Karpas-422 (cell line): Measurements from ENCODE around the gene NTM. TPM values are rescaled to one million over a fixed set of nuclear protein-coding genes. Genes with fewer than 3 reads are reported as not detected.
"Not testable (repeated sequence)": the region's sequence is repeated elsewhere in the genome, so short reads cannot be mapped to it uniquely, and the experiment has no call there.

Source experiments
- DNase-seq: peaks from one replicate; pipeline ENCODE4 v3.0.0-alpha.2; 2015
- H2AFZ ChIP-seq: fragments of 200-600 bp; sonication (generic); 2 replicates; pipeline ENCODE4 v1.6.1; 2014; ENCODE audit warnings: antibody characterized with exemption, low read length, mixed read lengths
- H3K27ac ChIP-seq: fragments of 200-600 bp; sonication (generic); 2 replicates; pipeline ENCODE4 v1.5.1; 2014; ENCODE audit warnings: mild to moderate bottlenecking, low read length, moderate library complexity
- H3K27me3 ChIP-seq: fragments of 200-600 bp; sonication (generic); 2 replicates; pipeline ENCODE4 v1.6.1; 2014; ENCODE audit warnings: low read length, mixed read lengths
- H3K36me3 ChIP-seq: fragments of 200-600 bp; sonication (generic); 2 replicates; pipeline ENCODE4 v1.6.1; 2014; ENCODE audit warnings: low read length, mixed read lengths; ENCODE audit not compliant: insufficient read depth
- H3K4me1 ChIP-seq: fragments of 200-600 bp; sonication (generic); 2 replicates; pipeline ENCODE4 v1.6.1; 2014; ENCODE audit warnings: mild to moderate bottlenecking, low read length, mixed read lengths
- H3K4me2 ChIP-seq: fragments of 200-600 bp; sonication (generic); 2 replicates; pipeline ENCODE4 v1.6.1; 2014; ENCODE audit warnings: low read length, low read depth, mild to moderate bottlenecking; ENCODE audit not compliant: poor library complexity, severe bottlenecking
- H3K4me3 ChIP-seq: fragments of 200-600 bp; sonication (generic); 2 replicates; pipeline ENCODE4 v1.5.1; 2014; ENCODE audit warnings: mild to moderate bottlenecking, antibody characterized with exemption, low read length, mixed read lengths
- H3K79me2 ChIP-seq: fragments of 200-600 bp; sonication (generic); 2 replicates; pipeline ENCODE4 v1.6.1; 2014; ENCODE audit warnings: mild to moderate bottlenecking, low read length, mixed read lengths
- H3K9ac ChIP-seq: fragments of 200-600 bp; sonication (generic); 2 replicates; pipeline ENCODE4 v1.6.0; 2014; ENCODE audit warnings: low read length
- H3K9me2 ChIP-seq: fragments of 200-600 bp; sonication (generic), shearing (Covaris generic); replicated peaks from 2 replicates; pipeline ENCODE4 v1.6.0; 2014; ENCODE audit warnings: mild to moderate bottlenecking, low read length, moderate library complexity; ENCODE audit not compliant: insufficient read depth
- H3K9me3 ChIP-seq: fragments of 300-700, 200-600 bp; sonication (generic); 2 replicates; pipeline ENCODE4 v1.6.1; 2014; ENCODE audit warnings: low read length, mixed read lengths
- H4K20me1 ChIP-seq: fragments of 200-600 bp; sonication (generic); 2 replicates; pipeline ENCODE4 v1.6.1; 2014; ENCODE audit warnings: mild to moderate bottlenecking, antibody characterized with exemption, low read length, low read depth; ENCODE audit not compliant: insufficient read depth
- total RNA-seq: library from RNA; depleted of rRNA; stranded (reverse); fragments of >200 nt; shearing (Covaris generic); gene quantifications from 2 replicates; pipeline ENCODE4 v1.2.3, GENCODE V29; 2014; ENCODE audit warnings: low replicate concordance

The NTM gene
- total RNA-seq, 1 experiment from 2014 or later = not detected

- H3K9me3 ChIP-seq = no peaks in the 10 kb centered on the region
- H2AFZ ChIP-seq = no peak overlapping the region
- H3K9me2 ChIP-seq = no peaks in the 10 kb centered on the region
- H3K4me2 ChIP-seq = no peak overlapping the region
- H3K27ac ChIP-seq = no peak overlapping the region
- H3K27me3 ChIP-seq = no peaks in the 10 kb centered on the region
- no peak for DNase-seq
- H3K9ac ChIP-seq = no peak overlapping the region
- H3K36me3 ChIP-seq = no peaks in the 10 kb centered on the region
- H3K79me2 ChIP-seq = no peaks in the 10 kb centered on the region
- no peaks in the 10 kb centered on the region for H3K4me1 ChIP-seq
- H4K20me1 ChIP-seq = no peaks in the 10 kb centered on the region
- no peak overlapping the region for H3K4me3 ChIP-seq
Observed at GRCh38 chr11:132310390-132311375, 940.3 kb downstream of the NTM start.

DNA sequence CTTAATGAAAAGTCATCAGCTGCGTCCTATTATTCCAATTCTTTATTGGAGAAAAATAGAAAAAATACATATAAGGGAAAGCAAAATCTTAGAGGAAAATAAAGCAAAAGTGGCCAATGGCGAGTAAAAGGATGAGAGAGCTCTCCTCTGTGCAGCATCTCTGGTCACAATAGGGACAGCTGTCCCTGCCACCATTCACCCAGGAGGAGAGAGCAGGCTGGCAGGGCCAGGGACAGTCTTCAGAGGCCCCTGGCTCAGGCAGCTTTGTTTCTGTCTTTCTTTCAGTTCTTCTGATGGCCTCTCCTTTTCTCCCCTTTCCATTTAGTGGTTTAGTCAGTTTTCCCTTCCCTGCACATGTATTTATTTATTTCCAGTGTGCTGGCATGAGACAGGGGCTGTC is 941.3 kb downstream of the NTM start:
- no peak overlapping the region for H3K4me3 ChIP-seq
- DNase-seq = no peak

GRCh38 chr11:132312161-132312560 is 941.7 kb downstream of the NTM start:
- no peak for DNase-seq
- H3K9me2 ChIP-seq = no peaks in the 10 kb centered on the region

More for the DNA sequence above, 941.3 kb downstream of the NTM start:
- Histone ChIP-seq H3K79me2 (no peaks in the 10 kb centered on the region), H3K9me2 (no peaks in the 10 kb centered on the region), H3K4me2 (no peak overlapping the region), H3K4me1 (no peaks in the 10 kb centered on the region), H4K20me1 (no peaks in the 10 kb centered on the region), H3K9me3 (no peaks in the 10 kb centered on the region), H2AFZ (no peak overlapping the region), H3K9ac (no peak overlapping the region), H3K27me3 (no peaks in the 10 kb centered on the region), H3K27ac (no peak overlapping the region), H3K36me3 (no peaks in the 10 kb centered on the region)

DNA sequence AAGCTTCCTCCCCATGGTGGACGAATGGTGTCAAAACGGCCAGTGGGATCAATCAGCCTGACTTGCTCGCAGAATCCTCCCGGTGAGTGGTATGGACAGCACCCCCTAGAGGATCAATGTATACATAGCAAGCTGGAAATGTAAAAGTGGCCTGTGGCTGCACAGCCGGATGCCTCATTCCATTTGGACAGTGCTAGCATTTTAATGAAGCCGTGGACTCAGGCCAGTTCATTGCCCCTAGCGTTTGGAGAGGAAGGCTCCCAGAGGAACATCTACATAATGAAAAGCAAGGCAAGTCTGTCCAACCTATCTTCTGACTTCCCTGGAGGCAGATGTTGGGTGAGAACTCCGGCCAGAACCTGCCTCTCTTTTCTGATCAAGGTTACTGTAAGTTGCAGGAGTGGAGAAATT is 942.3 kb downstream of the NTM start:
- Histone ChIP-seq H3K9ac (no peak overlapping the region), H3K4me1 (no peaks in the 10 kb centered on the region), H3K79me2 (no peaks in the 10 kb centered on the region), H3K27me3 (no peaks in the 10 kb centered on the region), H3K9me3 (no peaks in the 10 kb centered on the region), H3K27ac (no peak overlapping the region), H4K20me1 (no peaks in the 10 kb centered on the region), H2AFZ (no peak overlapping the region), H3K4me2 (no peak overlapping the region), H3K9me2 (no peaks in the 10 kb centered on the region), H3K4me3 (no peak overlapping the region), H3K36me3 (no peaks in the 10 kb centered on the region)
- peak; percentile 52 for DNase-seq

More at GRCh38 chr11:132312161-132312560, 941.7 kb downstream of the NTM start:
- no peaks in the 10 kb centered on the region for H4K20me1 ChIP-seq
- H2AFZ ChIP-seq = no peak overlapping the region
- no peak overlapping the region for H3K9ac ChIP-seq
- H3K36me3 ChIP-seq = no peaks in the 10 kb centered on the region
- no peaks in the 10 kb centered on the region for H3K79me2 ChIP-seq
- H3K27me3 ChIP-seq = no peaks in the 10 kb centered on the region
- no peak overlapping the region for H3K4me2 ChIP-seq
- no peak overlapping the region for H3K4me3 ChIP-seq
- no peaks in the 10 kb centered on the region for H3K9me3 ChIP-seq
- no peak overlapping the region for H3K27ac ChIP-seq
- H3K4me1 ChIP-seq = no peaks in the 10 kb centered on the region

GRCh38 chr11:132314911-132315455 is 944.6 kb downstream of the NTM start:
- Histone ChIP-seq H3K27me3 (no peaks in the 10 kb centered on the region), H3K4me3 (no peak overlapping the region), H3K27ac (no peak overlapping the region), H3K79me2 (no peaks in the 10 kb centered on the region), H3K4me2 (no peak overlapping the region), H3K9ac (no peak overlapping the region), H3K36me3 (no peaks in the 10 kb centered on the region), H3K4me1 (no peaks in the 10 kb centered on the region), H3K9me3 (no peaks in the 10 kb centered on the region), H4K20me1 (no peaks in the 10 kb centered on the region), H3K9me2 (no peaks in the 10 kb centered on the region), H2AFZ (no peak overlapping the region)
- no peak for DNase-seq

GRCh38 chr11:132315696-132316095 is 945.3 kb downstream of the NTM start:
- Histone ChIP-seq H3K36me3 (no peaks in the 10 kb centered on the region), H4K20me1 (no peaks in the 10 kb centered on the region), H3K4me1 (no peaks in the 10 kb centered on the region), H3K9me2 (no peaks in the 10 kb centered on the region), H3K9me3 (no peaks in the 10 kb centered on the region), H3K27ac (no peak overlapping the region), H3K4me2 (no peak overlapping the region), H3K79me2 (no peaks in the 10 kb centered on the region), H2AFZ (no peak overlapping the region), H3K9ac (no peak overlapping the region), H3K27me3 (no peaks in the 10 kb centered on the region), H3K4me3 (no peak overlapping the region)
- no peak for DNase-seq

- H4K20me1 ChIP-seq = no peaks in the 10 kb centered on the region
- H3K27ac ChIP-seq = no peak overlapping the region
- no peak overlapping the region for H2AFZ ChIP-seq
- no peak overlapping the region for H3K4me3 ChIP-seq
- no peaks in the 10 kb centered on the region for H3K79me2 ChIP-seq
- no peak for DNase-seq
- H3K27me3 ChIP-seq = no peaks in the 10 kb centered on the region
- H3K36me3 ChIP-seq = no peaks in the 10 kb centered on the region
- H3K4me1 ChIP-seq = no peaks in the 10 kb centered on the region
- no peak overlapping the region for H3K4me2 ChIP-seq
- no peak overlapping the region for H3K9ac ChIP-seq
- no peaks in the 10 kb centered on the region for H3K9me3 ChIP-seq
- no peaks in the 10 kb centered on the region for H3K9me2 ChIP-seq
Observed at GRCh38 chr11:132318421-132319157, 948.2 kb downstream of the NTM start.

GRCh38 chr11:132319419-132319818 is 949.0 kb downstream of the NTM start:
- not testable (repeated sequence) for H3K36me3 ChIP-seq, DNase-seq, H3K4me3 ChIP-seq, H3K4me1 ChIP-seq, H3K27me3 ChIP-seq, H3K9ac ChIP-seq, H3K9me3 ChIP-seq, H3K79me2 ChIP-seq, H3K9me2 ChIP-seq, H3K4me2 ChIP-seq, H4K20me1 ChIP-seq, H2AFZ ChIP-seq, H3K27ac ChIP-seq
